HS-27A (cell line): Measurements from ENCODE around the gene NPBWR2.

Experiments
- DNase-seq: peaks from one replicate; pipeline ENCODE4 v3.0.0-alpha.2; 2012; ENCODE audit warnings: low read depth, missing footprints

The NPBWR2 gene

DNA sequence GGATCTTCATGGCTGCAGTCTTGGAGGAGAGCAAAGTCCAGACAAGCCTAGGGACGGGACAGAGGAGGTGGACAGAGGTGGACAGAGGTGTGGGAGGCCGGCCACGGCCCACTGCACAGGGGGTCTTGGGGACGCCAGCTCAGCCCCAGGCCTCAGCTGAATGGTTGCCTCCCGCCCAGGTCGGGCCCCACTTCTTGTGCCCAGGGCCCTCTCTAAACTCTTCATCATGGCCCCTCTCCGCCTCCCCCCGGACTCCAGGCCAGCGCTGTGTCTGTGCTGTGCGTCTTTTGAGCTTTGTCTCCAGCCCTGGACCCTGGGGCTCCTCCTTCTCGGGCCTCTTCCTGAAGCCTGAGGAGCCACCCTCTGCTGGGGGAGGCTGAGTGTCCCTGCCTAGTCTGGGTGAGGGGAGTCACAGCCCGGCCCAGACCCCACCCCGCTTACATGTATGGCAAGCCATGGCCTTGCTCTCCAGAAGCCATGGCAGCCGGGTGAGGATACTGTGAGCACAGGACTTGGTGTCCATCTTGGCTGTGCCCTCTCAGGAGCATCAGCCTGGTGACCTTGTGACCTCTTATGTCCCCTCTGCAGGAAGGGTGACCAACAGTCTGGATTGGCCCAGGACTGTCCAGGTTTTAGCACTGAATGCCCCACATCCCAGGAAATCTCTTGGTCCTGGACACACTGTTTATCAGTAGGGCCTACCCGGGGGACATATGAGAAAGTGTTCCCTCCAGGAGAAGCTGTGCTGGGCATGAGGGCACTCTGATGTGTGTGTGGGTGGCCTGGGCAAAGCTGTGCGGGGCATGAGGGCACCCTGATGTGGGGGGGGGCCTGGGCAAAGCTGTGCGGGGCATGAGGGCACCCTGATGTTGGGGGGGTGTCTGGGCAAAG is 9.4 kb upstream of the NPBWR2 start:
- DNase-seq: no peak

DNA sequence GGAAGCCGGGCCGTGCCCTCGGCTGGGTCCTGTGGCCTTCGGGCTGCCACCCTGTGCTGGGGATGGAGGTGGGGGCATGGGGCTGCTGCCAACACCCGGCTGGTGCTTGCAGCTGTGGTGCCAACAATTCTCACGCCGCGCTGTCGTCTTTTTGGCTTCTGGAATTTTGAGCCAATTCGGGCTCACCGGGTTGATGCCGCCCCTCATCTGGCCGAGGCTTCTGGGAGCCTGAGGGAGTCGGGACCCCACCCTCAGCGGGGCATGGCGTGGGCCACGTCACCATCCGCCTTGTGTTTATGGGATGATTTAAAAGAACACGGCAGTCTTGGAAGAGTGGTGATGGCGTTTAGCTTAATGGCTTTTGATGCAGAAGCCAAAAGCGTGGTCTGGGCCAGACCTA is 8.7 kb upstream of the NPBWR2 start:
- DNase-seq: no peak

DNA sequence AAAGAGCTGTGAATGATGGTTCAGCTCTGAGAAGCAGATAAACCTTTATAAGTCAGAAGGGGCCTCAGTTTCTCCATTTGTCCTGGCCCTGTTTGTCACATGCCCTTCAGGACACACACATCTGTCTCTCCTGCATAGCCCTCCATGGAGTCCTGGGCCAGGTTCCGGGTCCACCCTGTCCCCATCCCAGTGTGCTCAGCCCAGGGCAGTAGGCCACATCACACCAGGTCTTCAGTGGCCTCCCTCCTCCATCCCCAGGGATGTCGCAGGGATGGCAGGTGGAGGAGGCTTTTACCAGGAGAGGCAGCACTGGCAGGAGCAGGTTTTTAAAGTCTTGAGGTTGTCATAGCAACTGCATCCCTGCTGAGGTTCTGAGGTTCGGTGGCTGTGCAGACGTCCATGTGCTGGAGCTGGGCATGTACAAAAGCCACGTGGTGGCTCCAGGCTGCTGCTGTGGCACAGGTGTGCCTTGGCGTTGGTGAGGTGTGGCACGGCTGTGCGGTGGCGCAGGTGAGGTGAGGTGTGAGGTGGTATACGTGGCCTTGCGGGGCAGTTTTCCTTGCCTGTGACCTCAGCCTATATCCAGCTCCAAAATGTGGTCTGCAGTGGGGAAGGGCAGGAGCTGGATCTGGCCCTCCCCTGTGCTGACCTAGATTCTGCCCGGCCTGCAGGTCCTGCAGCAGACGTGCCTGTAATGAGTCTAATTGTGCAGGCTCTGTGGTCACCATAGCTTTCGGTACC is 8.0 kb upstream of the NPBWR2 start:
- no peak for DNase-seq

DNA sequence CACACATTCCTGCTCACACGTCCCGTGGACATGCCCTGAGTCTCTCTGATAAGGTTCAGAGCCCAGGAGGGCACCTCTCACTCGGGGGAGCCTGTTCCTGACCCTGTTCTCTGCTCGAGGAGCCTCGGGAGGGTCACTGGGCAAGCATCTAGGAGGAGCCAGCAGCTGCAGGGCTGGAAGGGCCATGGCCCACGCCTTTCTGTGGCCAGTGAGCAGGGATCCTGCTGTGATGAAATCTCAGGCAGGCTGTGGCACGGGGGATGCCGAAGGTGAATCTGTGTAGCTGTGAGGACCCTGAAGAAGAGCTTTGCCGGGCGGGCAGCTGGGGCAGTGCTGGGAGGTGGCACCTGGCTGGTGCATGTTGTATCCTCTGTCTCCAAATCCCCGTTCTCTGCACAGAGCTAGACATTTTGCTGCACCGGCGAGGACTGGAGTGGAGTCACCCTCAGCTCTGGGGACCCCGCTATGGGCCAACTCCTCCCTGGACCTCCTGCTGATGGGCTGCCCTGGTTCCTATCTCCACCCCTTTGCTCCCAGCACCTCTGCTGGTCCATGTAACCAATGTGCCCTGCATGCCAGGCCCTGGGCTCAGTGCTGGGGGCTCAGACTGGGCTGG is 7.1 kb upstream of the NPBWR2 start:
- DNase-seq: no peak

DNA sequence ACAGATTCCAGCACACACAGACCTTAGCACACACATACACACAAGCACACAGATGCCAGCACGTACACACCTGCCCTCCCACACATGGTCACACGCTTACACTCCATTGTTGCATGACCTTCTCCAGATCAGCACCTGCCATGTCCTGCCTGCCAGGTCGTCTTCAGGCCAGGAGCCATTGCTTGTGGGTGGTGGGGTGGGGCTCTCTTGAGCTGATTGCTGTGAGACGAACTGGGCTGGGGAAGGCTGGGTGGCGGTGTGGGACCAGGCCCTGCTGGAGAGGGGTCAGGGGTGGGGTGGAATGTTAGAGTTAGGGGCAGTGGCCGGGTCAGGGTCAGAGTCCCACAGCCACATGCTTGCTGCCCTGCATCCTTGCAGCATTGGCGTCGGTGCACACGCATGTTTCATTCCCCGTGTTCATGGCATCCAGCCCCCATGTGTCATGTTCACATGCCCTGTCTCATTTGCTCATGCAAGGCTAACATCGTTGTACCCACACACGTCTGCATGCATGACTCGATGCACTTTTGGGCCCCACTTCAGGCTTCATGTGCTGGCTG is 6.5 kb upstream of the NPBWR2 start:
- no peak for DNase-seq

DNA sequence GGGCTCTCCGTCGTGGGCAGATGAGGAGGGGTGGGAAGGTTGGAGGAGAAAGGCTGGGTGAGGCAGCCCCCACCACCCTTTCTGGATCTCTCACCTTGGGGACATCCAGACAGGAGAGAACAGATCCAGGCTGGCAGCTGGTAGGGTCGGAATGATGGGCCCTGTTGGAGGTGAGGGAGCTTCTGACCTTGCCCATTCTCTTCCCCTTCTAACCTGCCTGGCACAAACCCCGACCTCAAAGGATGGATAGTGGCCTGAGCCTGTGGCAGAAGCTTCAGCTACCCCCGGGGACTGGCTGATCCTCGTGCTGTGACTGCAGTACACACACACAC is 6.0 kb upstream of the NPBWR2 start:
- DNase-seq: no peak

DNA sequence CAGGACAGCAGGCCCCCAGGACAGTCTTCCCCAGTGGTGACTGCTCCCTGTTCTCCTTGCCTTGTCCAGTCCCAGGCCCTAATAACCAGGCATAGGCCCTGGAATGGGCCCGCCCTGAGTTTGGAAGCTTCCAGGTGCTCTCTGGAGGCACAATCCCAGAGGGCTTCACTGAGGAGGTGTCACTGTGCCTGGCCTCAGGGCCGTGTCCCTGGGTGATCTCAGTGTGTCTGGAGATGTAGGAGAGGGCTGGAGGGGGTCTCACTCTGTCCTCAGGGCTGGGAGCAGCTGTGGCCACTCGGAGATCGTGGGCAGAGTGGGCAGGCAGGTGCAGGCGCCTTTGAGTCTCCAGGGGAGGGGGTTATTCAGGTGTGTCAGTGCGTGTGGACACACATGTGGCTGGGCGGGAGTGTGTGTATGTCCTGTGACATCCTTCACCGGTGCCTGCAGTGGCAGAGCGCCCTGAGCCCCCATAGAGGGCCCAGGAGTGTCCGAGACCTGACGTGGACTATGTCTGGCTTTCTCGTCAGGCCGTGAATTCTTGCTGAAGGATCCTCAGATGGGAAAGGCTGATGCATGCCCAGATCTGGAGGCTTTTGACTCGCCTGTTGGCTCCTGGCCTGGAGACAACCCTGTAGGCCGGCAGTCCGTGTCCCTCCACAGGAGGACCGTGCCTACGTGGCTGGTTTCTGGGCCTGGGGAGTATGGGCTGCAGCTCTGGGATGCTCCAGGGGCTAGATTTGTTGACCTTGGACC is 5.5 kb upstream of the NPBWR2 start:
- DNase-seq: no peak

DNA sequence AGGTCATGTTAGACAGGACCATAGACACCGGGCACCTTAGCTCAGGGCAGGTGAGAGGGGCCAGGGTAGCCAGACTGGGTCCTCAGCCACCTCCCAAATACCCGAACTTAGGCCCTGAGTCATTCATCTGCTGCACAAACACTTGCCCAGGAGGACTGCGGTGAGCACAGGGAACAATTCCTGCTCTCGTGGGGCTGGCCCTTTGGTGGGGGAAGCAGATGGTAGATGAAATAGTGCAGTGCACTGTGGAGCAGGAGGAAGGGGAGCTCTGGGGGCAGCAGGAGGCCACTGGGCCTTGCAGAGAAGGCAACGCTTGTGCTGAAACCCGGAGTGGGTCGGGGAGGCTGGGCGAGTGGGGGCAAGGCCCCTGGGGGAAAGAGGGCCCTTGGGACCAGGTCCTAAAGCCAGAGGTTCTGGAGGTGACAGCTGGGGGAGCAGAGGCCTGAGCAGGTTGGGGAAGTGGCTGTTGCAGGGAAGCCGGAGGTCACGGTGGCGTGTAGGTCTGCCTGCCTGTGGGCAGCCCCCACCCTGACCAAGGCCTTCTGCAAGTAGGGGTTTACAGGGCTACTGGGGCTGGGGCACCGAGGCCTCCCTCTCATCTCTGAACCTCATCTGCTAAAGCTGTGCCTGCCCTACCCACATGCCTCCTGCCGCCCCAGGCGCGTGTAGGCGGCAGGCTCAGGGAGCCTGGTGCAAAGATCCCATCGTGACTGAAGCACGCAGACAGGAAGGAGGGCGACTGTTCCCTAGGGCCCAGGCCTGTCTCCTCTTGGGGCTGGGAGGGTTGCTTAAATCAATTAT is 4.7 kb upstream of the NPBWR2 start:
- no peak for DNase-seq

DNA sequence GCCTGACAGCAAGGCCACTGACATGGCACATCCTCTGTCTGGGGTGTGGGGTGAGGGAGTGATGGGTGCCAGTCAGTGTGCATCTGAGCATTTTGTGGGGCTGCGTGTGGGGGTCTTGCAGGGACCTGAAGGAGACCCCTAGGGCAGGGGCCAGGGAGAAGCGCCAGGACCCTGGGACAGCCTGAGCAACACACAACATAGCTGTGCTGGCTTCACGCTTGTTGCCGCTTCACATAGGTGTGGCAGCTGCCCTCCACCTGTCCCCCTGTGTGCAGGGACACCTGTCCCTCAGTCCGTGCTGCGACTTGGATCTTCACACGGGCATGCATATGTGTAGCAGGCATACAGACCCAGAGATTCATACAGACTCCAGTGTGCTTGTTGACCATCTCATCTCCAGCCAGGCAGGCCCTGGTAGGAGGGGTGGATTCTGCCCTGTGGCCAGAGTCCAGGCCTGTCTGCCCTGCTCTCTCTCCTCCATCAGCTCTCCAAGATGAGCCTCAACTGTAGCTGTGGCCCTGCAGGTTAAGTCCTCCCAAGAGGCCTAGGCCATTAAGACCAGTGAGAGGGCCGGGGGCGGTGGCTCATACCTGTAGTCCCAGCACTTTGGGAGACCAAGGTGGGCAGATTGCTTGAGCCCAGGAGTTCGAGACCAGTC is 3.2 kb upstream of the NPBWR2 start:
- DNase-seq: no peak

DNA sequence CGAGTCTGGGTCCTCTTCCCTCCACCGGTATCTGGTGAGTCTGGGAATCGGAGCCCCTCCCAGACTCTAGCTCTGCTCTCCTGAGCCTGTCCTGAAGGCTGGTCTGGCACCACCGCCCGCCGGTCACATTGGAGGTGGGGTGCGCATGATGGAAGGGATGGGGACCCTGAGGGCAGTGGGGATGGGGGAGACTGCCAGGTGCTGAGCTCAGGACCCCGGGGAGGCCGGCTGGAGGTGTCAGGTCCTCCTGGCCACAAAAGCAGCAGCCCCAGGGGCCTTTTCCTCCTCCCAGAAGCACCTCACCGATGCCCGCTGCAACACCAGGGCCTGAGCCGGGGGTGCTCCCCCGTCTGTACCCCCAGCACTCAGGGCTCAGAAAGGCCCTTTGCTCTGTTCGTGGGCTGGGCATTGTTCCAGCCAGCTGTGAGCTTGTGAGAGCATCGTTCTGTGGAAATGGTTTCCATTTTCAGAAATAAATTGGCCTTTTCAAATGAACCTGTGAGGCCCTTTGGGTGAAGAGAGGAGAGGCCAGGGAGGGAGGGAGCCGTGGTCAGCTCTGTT is 2.5 kb upstream of the NPBWR2 start:
- DNase-seq: no peak

DNA sequence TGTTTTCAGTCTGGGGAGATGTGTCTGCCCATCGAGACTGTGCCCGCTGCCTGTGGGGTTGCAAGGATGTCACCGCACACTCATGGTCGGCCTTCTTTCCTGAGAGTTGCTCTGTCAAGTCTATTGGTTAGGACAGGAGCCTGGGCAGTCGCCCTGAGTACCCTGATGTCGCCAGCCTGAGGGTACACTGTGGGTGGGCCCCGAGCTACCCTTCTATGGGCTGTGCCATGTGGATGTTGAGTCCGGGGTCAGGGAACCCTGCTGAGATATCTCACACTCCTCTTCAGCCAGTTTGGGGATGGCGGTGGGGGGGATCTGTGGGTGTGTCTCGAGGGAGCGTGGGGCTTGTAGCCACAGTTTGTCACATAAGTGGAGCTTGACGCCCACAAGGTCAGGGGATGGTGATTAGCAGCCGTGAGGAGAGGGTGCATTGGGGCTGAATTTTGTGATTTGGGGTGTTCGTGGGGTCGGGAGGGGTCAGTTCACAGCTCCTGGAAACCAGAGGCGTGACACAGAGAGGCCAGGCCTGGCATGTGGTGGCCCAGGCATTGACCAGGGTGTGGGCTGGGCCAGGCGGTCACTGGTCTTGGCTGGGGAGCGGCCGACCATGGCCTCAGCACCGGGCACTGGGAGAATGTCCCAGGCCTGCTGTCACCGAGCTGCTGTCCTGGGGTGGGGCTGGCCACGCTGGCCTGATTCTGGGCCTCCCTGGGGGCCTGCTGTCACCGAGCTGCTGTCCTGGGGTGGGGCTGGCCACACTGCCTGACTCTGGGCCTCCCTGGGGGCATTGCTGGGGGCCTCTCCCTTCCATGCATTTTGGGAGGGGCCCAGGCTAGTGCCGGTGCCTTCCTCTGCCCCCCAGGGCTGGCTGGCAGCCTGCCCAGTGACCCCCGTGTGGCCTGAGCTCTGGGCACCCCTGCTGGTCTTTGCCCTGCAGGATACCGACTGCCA is 1.6 kb upstream of the NPBWR2 start:
- DNase-seq: no peak

DNA sequence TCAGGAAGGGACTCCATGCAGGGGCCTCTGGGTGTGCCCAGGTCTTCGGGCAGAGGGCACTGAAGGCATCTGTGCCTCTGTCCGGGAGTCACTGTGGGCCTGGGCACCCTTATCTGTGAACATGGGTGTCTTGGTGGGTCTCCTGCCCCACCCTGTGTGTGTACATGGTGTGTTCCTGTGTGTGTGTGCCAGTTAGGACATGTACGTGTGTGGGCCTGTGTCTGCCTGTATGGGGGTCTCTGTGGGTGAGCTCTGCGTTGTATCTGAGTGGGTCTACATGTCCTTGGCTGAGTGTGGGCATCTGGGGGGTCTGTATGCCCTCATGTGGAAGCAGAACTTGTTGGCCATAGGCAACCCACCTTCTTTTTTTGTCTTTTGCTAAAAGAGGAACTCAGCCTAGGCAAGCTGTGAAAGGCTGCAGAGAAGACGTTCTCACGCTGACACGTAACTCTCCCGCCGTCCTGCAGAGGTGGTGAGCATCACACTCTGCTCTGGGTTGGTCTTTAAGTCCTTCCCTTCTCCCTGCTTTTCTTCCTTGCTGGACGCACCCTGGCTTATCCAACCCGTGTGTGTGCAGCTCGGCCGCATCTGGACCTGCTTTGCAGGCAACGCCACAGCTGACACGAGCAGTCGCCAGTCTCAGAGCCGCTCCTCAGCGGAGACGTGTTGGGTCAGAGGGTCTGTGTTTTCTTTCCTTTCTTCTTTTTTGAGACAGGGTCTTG is 532 bp upstream of the NPBWR2 start:
- no peak for DNase-seq

DNA sequence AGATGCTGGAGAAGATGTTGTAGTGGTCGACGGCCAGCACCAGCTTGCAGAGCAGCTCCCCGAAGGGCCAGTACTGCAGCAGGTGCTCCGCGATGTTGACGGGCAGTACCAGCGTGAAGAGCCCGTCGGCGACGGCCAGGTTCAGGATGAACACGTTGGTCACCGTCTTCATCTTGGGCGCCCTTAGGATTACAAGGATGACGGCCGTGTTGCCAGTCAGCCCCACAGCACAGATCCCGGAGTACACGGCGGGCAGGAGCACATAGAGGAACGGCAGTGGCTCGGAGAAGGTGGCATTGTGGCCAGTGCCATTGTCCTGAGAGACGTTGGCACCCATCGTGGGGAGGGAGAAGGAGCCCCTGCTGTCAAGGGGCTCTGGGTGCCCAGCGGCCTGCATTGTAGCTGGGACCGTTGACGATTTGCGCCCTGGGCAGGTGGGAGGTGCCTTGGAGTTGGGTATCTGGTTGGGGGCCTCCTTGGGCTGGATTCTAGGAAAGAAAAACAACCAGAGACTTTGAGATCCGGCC is 867 bp downstream of the NPBWR2 start:
- no peak for DNase-seq

DNA sequence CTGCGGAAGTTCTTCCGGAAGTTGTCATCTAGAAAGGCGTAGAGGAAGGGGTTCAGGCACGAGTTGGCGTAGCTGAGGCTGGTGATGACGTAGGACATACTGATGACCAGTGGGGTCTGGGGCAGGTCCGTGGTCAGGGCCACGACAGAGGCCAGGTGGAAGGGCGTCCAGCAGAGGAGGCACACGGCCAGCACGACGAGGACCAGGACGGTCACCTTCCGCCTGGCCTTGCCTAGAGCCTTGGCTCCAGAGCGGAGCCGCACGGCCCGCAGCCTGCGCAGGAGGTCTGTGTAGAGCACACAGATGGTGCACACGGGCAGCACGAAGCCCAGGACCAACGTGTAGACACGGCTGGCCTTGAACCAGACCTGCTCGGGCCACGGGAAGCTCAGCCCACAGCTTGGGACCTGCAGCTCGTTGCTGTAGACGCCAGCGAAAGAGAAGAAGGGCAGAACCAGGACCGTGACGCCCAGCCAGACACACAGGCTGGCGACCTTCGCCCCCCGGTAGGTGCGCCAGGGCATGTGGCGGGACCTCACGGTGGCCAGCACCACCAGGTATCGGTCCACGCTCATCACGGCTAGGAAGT is 1.4 kb downstream of the NPBWR2 start:
- DNase-seq: no peak

DNA sequence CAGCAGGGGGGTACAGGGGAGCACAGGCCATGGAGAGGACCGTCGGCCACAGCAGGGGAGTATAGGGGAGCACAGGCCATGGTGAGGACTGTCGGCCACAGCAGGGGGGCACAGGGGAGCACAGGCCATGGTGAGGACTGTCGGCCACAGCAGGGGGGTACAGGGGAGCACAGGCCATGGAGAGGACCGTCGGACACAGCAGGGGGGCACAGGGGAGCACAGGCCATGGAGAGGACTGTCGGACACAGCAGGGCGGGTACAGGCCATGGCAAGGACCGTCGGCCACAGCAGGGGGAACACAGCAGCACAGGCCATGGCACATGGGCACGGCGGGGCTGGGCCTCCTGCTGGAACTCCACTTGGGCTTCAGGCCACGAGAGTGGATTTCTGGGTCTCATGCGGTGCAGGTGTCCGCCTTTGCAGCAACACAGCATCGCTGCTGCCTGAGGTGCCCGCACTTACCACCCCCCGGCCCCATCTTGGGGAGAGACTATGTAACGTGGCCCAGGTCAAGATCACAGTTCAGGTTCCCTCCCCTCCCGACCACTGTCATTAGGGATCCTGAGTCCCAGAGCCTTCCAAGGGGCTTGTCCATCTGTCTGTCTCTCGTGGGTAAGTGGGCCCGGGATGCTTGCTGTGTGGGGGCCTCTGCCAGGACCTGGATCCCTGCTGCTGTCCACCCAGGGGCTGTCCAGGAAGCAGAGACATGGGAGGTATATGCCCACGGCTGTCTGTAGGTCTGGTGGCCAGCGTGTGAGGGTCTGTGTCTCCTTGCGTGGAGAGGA is 2.5 kb downstream of the NPBWR2 start:
- no peak for DNase-seq

DNA sequence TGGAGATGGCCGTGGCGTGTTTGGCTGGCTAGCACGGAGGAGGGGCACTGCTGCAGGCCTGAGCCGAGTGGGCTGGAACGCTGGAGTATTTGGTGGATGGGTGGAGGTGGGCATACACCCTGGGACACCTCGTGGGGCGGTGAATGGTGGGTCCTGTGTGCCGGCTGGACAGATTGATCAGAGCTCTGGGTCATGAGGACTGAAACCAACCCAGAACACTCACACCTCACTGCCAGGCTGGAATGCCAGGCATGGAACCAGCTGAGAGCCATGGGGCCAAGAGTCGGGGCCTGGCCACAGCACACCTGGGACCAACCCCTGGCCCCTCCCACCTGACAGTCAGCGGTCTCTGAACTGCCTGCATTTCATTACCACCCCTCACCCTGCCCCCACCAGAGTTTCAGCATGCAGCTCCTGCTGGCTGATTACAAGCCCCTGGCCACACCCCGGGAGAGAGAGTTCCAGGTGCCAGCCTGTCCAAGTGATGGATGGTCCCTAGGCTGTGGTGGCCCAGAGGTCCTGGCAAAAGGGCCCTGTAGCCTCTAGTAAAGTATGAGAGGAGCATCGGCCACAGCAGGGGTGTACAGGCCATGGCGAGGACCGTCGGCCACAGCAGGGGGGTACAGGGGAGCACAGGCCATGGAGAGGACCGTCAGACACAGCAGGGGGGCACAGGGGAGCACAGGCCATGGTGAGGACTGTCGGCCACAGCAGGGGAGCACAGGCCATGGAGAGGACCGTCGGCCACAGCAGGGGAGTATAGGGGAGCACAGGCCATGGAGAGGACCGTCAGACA is 3.3 kb downstream of the NPBWR2 start:
- DNase-seq: no peak
